NCI-H510A treated with DMSO at 0.1 percent for 48 hours (cell line): ENCODE data around the gene SRM.
"Not testable (repeated sequence)": the region's sequence is repeated elsewhere in the genome, so short reads cannot be mapped to it uniquely, and the experiment has no call there.

Experiments used
- DNase-seq: peaks from one replicate; lab custom pipeline; 2025; lab: John Stamatoyannopoulos, UW

The SRM gene

GRCh38 chr1:11019358-11019757 lies 40.5 kb downstream of the SRM start:
- DNase-seq, result not testable (repeated sequence)

- DNase-seq, result no peak
Measured at GRCh38 chr1:11013160-11013531, 46.7 kb downstream of the SRM start.

- peak; percentile 100 for DNase-seq
Measured at GRCh38 chr1:11012260-11013159, 47.3 kb downstream of the SRM start, which contains the start of gene TARDBP. TARDBP (plus strand) TSS chr1:11012654; CDS start chr1:11013728, 1,074 bp downstream.
